GM21528 (cell line): ENCODE measurements around the gene BICRA.

ENCODE experiments used
- ATAC-seq: cut with Tn5 transposase; IDR thresholded peaks from one replicate; pipeline ENCODE4 v1.9.1; 2021; ENCODE audit warnings: mild to moderate bottlenecking, moderate library complexity; ENCODE audit not compliant: unreplicated experiment, low FRiP score

BICRA gene

DNA sequence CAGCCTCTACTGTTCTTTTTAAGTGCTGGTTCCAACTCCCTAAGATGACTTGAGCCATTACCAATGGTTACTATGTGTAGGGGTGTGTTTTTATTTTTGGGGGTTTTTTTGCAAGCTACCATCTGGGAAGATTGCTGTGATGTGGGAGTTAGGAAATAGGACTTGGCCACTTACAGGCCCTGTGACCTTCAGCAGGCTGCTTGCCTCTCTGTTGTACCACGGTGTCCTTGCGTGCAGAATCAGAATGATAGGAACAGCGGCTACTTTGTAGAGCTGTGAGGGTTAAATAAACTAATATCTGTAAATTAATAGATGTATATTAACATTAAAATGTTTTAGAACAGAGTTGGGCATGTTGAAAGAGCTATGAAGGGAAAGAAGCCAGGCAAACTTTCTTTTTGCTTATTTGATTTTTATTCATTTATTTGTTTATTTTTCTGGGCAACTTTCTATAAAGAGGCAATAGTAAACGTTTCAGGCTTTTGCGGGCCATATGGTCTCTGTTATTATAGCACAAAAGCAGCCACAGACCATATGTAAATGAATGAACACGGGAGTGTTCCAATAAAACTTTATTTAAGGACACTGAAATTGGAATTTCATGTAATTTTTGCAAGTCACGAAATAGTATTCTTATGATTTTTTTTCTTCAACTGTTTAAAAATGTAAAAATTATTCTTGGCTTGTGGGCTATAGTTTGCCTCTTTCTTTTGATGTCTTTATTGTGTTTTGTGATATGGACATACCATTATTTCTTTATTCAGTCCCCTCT, 77.9 kb downstream of the BICRA start:
- no peak for ATAC-seq

DNA sequence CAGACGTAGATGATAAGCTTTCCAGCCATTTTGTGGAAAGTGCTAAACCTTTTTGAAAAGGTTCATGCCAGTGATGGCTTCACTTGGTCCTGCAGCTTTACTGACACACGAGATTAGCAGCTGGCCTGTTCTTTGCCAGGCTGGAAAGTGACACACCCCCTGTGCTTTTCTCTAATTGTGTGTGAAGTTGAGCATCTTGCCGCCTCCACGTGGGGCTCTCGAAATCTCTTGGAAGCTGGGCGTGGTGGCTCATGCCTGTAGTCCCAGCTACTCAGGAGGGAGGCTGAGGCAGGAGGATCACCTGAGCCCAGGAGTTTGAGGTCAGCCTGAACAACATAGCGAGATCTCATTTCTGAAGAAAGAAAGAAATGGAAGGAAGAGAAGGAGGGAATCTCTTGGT, 79.0 kb downstream of the BICRA start:
- ATAC-seq: no peak

DNA sequence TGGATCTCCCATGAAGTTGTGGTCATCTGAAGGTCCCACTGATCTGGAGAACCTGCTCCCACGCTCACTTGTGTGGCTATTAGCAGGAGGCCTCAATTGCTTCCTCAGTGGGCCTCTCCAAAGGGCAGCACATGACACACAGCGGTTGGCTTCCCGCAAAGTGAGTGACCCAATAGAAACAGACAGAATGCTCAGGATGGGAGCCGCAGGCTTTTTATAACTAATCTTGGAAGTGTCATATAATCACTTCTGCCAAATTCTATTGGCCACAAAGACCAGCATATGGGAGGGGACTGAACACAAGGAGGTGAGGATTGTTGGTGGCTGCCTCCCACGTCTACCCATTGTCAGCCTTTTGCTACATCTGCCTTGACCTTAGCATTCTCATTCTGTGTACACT, 82.2 kb downstream of the BICRA start:
- ATAC-seq: no peak

DNA sequence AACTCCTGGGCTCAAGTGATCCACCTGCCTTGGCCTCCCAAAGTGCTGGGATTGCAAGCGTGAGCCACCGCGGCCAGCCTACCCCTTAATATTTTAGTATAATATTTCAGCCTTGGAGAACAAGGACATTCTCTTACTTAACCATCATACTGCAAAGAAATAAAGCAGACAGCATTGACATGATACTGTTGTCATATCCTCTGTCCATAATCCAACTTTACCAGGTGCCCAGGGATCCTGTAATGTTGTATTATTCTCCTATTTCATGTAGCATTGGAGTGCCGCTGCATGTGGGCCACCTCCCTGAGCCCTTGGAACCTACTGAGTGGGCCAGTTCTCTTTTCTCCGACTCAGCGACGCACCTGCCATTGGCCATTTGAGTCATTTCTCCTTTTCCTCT, 82.8 kb downstream of the BICRA start:
- no peak for ATAC-seq

DNA sequence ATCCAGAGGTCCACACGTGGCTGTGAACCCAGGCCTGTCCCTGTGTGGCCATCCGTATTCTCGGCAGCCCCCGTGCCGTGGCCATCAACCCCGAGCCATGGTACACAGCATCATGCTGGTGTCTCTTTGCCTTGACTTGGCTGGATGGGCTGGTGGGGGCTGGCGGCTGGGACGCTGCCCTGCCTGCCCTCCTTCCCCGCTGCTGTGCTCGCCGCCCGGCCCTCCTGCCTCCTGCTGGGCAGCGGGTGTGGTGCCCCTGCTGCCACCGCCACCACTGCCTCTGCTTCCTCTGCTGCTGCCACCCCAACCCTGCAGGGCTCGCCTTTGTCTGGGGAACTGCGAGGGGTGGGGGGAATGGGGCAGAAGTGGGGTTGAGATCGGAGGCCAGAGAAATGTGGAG, 84.6 kb downstream of the BICRA start:
- ATAC-seq: no peak

DNA sequence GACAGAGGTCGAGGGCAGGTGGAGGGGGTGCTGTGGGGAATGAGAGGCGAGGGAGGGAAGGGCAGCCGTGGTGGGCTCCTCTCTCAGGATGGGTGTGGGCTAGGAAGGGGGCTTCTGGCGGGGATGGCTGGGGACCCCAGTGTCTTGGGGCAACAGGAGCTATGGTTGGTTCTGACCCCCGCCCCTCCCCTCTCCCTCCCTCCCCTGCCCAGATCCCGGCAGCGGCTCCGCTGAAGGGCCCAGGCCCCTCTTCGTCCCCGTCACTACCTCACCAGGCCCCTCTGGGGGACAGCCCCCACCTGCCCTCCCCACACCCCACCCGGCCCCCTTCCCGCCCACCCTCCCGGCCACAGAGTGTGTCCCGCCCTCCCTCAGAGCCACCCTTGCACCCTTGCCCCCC, 85.0 kb downstream of the BICRA start:
- ATAC-seq: no peak

DNA sequence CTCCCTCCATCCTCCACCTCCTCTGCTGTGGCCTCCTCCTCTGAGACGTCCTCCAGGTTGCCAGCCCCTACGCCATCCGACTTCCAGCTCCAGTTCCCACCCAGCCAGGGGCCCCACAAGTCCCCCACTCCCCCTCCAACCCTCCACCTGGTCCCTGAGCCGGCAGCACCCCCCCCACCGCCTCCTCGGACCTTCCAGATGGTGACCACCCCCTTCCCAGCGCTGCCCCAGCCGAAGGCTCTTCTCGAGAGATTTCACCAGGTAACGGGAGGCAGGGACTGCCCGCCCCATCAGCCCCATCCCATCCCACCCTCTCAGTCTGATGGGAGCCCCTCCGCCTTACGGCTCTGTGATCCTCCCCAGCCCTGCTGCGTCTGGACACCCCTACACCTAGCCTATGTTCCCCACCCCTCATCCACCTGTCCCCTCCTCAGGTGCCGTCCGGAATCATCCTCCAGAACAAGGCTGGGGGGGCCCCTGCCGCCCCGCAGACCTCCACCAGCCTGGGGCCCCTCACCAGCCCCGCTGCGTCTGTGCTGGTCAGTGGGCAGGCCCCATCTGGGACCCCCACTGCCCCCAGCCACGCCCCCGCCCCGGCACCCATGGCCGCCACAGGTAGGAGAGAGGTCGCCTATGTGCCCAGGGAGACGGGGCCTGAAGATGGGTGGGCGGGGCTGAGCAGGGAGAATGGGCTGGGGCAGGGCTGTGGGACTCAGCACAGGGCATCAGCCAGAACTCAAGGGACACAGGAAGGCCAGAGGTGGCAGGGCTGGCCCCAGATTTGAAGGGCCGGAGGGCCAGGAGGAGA, 85.7 kb downstream of the BICRA start:
- ATAC-seq: no peak

DNA sequence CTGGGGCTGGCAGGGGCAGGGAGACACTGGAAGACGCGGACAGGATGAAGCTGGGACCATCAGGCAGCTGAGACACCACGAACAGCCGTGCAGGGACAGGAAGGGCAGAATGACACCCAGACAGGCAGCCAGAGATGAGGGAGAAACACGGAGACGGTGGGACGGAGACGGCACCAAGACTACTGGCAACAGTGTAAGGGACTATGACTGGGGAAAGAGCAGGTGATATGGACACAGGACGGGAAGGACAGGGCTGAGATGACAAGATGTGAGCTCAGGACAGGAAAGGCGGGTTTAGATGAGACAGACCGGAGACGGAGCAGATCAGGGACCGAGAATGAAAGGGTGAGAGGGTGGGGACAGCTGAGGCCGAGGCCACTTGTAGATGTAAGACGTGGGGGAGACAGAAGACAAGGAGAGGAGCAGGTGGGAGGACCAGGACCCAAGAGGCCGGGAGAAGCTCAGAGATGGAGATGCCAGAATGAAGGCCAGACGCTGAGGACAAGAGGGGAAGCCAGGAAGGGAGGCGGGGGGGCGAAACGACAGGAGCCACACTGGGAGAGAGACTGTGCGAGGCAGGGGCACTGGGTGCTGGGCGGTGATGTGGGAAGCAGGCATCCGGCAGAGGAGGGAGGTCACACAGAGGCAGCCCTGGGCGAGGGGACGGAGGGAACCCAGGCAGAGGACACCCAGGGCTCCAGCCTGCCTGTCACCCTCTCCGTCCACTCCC, 86.8 kb downstream of the BICRA start:
- no peak for ATAC-seq

DNA sequence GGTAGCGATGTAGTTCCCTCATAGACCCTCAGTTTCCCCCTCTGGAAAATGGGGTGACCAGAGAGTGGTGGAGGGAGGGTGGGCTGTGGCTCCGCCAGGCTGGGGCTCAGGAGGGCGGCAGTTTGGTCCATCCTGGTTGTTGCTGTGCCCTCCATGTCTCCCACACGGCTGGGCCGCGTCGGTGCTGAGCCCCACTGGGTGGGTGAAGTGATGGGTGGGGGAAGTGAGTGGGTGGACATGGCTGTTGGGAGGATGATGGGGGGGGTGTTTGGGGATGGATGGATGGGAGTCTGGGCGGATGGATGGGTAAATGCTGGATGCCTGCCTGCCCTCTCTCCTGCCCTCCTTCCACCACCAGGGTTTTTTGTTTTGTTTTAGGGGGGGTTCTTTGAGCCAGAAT, 87.7 kb downstream of the BICRA start:
- ATAC-seq: no peak

DNA sequence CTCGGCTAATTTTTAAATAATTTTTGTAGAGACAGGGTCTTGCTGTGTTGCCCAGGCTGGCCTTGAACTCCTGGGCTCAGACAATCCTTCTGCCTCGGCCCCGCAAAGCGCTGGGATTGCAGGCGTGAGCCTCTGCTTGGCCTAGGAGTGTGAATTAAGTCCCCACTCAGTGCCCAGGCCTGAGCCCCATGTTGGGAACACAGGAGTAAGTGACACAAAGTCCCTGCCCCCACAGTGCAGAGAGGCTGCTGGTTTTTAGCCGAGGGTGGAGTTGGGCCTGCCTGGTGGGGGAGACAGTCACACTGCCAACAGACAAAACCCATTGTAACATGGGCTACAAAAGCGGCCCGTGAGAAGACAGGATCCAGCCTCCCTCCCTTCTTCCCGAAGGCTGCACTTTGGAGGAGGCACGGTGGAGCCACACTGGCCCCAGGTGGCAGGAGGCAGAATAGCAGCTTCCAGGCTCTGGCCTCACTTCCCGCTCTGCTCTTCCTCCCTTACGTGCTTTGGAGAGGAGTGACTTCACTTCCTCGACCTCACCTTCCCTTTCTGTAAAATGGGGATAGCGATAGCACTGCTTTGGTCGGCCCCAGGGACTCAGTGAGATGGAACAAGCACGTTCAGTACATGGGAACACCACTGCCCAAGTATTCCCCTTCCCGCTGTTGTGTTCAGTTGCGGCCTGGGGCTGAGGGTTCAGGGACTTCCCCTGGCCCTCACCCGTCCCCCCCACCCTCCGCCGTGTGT, 89.1 kb downstream of the BICRA start:
- ATAC-seq: no peak

DNA sequence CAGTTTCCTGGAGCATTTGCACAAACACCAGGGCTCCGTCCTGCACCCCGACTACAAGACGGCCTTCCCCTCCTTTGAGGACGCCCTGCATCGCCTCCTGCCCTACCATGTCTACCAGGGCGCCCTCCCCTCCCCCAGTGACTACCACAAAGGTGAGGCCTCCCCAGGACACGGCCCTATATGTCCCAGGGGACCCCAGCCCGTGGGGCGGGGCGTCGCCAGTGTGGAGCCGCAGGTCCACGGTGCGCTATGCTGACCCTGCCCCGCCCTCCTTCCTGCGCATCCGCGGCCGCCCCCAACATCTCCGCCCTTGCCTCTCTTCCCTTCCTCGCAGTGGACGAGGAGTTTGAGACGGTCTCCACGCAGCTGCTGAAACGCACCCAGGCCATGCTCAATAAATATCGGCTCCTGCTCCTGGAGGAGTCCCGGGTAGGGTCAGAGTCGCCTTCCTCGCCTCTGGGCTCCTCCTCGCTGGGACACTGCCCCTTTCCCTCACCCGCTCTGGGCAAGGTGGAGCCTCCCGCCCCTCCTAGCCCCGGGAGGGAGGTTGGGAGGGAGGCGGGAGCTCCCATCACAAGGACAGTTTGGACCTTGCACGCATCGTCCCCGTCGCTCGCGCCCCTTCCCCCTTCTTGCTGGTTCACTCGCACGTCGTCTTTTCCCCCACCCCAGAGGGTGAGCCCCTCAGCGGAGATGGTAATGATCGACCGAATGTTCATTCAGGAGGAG, 89.9 kb downstream of the BICRA start:
- no peak for ATAC-seq

DNA sequence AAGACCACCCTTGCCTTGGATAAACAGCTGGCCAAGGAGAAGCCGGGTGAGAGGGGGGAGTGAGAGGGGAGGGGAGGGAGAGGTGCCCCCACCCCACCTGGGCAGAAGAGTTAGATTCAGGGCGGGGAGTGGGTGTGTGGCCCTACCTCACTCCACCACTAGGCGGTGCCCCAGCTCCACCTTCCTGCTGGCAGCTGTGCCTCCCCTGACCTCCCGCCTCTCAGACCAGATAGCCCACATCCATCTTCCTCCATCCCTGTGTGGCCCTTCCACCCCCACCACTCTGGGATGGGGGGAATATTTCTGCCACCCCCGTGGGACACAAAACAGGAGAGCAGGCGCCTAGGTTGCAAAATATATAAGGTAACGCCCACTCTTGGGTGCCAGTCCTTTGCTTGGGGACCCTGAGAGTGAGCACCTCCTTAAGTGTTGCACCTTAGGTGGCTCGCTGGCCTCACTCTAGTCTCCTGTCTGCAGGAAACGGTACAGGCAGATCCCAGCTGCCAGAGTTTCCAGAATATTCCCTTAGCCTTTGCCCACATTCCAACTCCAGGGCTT, 90.5 kb downstream of the BICRA start:
- no peak for ATAC-seq

DNA sequence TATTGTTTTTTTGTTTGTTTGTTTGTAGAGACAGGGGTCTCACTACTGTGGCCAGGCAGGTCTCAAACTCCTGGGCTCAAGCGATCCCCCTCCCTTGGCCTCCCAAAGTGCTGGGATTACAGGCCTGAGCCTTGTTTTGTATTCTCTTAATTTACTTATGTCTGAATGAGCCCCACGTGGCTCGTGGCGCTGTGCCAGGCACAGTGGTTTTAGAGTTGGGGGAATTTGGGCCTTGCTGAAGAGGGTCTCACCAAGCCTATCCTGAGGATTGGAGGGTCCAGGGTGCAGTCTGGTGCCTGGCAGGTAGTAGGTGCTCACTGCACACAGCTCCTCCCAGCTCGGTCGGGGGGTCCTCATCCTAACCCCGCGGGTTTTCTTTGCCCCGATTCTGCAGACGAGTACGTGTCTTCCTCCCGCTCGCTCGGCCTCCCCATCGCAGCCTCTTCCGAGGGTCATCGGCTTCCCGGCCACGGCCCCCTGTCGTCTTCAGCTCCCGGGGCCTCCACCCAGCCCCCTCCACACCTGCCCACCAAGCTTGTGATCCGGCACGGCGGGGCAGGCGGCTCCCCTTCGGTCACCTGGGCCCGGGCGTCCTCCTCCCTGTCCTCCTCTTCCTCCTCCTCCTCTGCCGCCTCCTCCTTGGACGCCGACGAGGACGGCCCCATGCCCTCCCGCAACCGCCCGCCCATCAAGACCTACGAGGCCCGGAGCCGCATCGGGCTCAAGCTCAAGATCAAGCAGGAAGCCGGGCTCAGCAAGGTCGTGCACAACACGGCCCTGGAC, 92.2 kb downstream of the BICRA start:
- ATAC-seq: no peak

DNA sequence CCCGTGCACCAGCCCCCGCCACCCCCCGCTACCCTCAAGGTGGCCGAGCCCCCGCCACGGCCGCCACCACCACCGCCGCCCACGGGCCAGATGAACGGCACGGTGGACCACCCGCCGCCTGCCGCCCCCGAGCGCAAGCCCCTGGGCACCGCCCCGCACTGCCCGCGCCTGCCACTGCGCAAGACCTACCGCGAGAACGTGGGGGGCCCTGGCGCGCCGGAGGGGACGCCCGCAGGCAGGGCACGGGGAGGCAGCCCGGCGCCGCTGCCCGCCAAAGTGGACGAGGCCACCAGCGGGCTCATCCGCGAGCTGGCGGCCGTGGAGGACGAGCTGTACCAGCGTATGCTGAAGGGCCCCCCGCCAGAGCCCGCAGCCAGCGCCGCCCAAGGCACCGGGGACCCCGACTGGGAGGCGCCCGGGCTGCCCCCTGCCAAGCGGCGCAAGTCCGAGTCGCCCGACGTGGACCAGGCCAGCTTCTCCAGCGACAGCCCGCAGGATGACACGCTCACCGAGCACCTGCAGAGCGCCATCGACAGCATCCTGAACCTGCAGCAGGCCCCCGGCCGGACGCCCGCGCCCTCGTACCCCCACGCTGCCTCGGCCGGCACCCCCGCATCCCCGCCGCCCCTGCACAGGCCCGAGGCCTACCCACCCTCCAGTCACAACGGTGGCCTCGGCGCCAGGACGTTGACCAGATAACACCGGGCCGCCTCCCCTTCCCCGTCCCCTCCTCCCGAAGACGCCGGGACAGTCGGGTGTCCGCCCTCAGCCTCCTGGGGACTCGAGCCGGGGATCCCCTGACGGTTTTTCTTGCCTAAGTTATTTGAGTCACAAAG, 93.0 kb downstream of the BICRA start:
- no peak for ATAC-seq

DNA sequence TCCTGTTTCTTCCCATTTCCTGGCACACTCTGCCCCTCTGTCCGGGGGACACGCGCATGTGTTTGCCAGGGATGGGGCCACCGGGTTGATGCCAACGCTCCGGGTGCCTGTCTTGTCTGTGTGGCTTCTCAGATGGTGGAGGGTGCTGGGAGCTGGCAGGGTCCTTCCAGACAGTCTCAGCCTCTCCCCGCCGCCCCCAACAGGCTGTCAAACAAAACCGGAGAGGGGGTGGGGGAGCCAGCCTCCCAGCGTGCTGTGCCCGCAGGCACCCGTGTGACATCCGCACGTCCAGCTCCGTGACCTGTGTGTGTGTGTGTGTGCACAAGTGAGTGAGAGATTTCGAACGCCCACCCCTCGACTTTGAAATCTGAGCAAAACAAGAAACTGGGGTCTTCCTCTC, 93.7 kb downstream of the BICRA start:
- ATAC-seq: no peak

DNA sequence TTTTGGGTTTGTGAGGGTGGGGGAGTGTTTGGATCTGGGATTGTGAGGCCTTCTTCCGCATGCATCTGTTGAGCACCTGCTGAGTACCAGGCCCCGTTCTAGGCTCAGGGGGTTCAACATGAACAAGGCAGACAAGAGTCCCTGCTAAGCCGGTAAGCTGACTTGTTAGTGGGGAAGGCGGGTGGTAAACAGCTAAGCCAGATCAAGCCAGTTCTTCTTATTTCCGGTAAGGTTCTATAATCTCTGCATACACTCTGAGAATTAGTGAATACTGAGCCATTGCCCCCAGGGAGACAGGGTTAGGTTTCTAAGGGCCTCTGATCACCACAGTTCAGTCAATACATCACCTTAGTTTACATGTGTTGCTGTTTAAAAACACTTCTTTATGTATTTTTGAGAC, 94.4 kb downstream of the BICRA start:
- ATAC-seq: no peak

DNA sequence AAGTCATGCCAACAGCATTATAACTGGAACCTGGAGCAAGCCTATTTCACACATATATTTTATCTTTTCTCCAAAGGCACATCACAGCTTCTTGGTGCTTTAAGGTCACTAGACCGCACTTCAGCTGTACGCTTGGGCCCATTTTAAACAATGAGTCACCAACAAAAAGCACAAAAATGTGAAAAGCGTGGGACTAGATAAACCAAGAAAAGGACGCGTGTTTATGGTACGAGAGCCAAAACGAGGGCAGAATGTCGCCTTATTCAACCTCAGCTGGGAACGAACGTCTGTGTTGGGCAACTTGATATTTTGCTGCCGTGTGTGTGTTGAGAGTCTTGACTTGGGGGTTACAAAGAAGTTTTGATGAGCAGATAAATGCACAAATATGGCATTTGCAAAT, 95.1 kb downstream of the BICRA start:
- ATAC-seq: no peak

DNA sequence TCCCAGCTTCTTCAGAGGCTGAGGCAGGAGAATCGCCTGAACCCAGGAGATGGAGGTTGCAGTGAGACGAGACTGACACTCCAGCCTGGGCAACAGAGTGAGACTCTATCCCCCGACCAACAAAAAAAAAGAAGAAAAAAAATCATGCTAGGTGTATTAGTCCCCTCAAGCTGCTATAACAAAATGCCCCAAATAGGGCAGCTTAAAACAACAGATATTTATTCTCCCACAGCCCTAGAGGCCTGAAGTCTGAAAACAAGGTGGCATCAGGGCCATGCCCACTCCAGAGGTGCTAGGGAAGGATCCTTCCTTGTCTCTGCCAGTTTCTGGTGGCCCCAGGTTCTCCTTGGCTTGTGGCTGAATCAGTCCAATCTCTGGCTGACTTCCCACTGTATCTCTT, 95.7 kb downstream of the BICRA start:
- no peak for ATAC-seq
